ENCODE data around the gene OSBPL2.

DNA sequence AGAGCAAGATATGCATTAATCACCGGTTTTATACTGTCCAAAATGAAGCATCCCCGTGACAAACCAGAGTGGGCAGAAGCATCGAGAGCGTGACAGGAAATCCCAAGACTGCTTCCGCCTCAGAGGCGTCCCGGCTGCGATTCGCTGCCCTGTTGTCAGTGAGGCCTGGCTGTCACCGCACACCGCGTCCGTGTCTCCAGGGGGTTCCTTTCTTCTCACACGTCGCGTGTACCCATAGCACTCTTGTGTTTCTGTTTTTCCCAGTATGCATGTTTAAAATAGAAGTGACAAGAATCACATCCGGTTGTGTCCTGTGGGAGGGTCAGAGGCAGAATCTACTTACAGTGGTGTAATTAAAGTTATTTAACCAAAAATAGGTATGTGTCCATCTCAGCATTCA is 56.2 kb downstream of the OSBPL2 start:
- TF ChIP-seq POLR2A (IDR thresholded peaks at IDR 0.05) (no peak), EP300 (IDR thresholded peaks at IDR 0.05) (no peak)
- TF ChIP-seq, protein P1, sequence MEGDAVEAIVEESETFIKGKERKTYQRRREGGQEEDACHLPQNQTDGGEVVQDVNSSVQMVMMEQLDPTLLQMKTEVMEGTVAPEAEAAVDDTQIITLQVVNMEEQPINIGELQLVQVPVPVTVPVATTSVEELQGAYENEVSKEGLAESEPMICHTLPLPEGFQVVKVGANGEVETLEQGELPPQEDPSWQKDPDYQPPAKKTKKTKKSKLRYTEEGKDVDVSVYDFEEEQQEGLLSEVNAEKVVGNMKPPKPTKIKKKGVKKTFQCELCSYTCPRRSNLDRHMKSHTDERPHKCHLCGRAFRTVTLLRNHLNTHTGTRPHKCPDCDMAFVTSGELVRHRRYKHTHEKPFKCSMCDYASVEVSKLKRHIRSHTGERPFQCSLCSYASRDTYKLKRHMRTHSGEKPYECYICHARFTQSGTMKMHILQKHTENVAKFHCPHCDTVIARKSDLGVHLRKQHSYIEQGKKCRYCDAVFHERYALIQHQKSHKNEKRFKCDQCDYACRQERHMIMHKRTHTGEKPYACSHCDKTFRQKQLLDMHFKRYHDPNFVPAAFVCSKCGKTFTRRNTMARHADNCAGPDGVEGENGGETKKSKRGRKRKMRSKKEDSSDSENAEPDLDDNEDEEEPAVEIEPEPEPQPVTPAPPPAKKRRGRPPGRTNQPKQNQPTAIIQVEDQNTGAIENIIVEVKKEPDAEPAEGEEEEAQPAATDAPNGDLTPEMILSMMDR (IDR thresholded peaks at IDR 0.05): no peak
